ENCODE results near the gene C21orf58.

- TF ChIP-seq CTCF (conservative IDR thresholded peaks at IDR 0.05 in 1 of 2, IDR thresholded peaks at IDR 0.05 in 1 of 2; ENCODE audit: extremely low read depth in 1 of 2, insufficient read depth in 1 of 2, low read depth in 1 of 2, low read length in 2 of 2), result no peak
- no peak for TF ChIP-seq EZH2 (IDR thresholded peaks at IDR 0.05; ENCODE audit: borderline replicate concordance, low read length)
Measured at GRCh38 chr21:46322351-46323226, 1.1 kb downstream of the C21orf58 start.
